HG02610 (cell line): ENCODE results near the gene GASK1A.
"Not testable (repeated sequence)": the region's sequence is repeated elsewhere in the genome, so short reads cannot be mapped to it uniquely, and the experiment has no call there.

ENCODE experiments used
- ATAC-seq: cut with Tn5 transposase; IDR thresholded peaks from one replicate; pipeline ENCODE4 v1.9.1; 2021; ENCODE audit warnings: mild to moderate bottlenecking, moderate library complexity; ENCODE audit not compliant: unreplicated experiment

The GASK1A gene

GRCh38 chr3:43055806-43056770, 77.0 kb downstream of the GASK1A start:
- no peak for ATAC-seq

DNA sequence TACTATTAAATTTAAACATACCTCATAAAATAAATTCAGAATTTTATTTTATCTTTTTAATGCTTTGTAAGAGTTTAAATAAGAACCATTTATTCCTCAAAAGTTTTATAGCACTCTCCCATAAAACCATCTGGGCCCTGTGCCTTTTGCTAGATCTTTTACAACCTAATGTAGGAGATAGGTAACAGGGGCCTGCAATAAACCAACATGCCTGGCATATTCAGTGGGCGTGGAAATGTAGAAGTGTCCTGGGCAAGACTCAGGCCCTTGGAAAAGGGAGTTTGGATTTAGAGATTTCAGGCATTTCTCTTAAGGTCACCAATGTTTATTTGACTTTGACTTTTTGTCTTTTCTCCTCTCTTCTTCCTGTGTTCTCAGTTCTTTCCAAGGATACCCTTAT, 80.3 kb downstream of the GASK1A start:
- no peak for ATAC-seq

DNA sequence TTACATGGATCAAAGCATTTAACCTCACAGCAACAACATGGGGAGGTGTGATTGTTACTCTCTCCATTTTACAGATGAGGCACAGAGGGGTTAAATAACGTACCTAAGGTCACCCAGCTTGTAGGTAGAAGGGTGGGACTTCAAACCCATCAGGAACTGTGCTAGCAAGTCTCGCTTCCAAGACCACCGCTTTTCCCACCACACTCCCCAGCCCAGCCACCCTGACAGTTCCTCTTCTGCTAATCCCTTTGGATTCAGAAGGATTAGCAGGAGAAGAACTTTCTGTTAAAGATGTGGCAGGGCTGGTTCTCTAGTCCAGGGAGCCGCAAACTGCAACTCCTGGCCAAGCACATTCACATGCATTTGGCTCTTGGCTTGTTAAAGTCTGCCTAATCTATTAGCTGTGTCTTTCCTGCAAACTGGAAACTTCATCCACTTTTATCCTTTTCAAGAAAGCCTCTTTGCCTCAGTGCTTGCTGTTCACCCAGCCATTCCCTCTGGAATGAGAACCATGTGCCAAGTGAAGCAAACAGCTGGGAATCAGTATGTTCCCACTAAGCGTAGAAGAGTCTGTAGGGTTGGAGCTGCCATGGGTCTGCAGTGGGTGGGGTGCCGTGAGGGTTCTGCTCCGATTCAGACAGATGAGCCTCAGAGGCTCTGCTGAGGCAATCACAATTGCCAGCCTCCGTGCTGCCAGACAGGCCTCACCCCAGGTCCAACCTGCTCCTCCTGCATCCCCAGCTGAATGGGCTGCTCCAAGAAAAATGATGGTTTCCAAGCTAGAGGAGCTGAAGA, 82.2 kb downstream of the GASK1A start:
- ATAC-seq, result no peak

- ATAC-seq, result no peak
These were observed 83.0 kb downstream of the GASK1A start for GRCh38 chr3:43062040-43062563.

GRCh38 chr3:43062564-43063040, 83.5 kb downstream of the GASK1A start:
- ATAC-seq, result no peak

- no peak for ATAC-seq
These were observed 84.0 kb downstream of the GASK1A start for GRCh38 chr3:43063114-43063513.

GRCh38 chr3:43070670-43071069, 91.6 kb downstream of the GASK1A start:
- ATAC-seq, result not testable (repeated sequence)

- no peak for ATAC-seq
These were observed 92.3 kb downstream of the GASK1A start for GRCh38 chr3:43071313-43071893.

DNA sequence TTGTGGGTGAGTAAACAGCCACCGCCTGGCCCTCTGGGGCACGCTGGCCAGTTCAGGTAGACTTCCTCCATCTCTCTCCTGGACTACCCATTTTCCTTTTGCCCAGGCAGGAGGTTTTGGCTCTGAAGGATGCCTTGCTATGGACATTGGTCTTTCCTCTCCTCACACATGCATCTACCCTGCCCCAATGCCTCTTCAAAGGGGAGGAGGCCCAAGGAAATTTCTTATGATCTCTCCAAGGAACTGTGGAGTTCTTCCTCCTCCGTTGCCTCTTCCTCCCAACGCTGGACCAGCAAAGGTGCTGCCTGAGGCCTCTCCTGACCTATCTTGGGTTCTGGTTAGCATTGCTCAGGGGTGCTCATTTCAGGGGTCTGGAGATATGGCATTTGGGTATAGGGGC, 93.2 kb downstream of the GASK1A start:
- ATAC-seq, result no peak

DNA sequence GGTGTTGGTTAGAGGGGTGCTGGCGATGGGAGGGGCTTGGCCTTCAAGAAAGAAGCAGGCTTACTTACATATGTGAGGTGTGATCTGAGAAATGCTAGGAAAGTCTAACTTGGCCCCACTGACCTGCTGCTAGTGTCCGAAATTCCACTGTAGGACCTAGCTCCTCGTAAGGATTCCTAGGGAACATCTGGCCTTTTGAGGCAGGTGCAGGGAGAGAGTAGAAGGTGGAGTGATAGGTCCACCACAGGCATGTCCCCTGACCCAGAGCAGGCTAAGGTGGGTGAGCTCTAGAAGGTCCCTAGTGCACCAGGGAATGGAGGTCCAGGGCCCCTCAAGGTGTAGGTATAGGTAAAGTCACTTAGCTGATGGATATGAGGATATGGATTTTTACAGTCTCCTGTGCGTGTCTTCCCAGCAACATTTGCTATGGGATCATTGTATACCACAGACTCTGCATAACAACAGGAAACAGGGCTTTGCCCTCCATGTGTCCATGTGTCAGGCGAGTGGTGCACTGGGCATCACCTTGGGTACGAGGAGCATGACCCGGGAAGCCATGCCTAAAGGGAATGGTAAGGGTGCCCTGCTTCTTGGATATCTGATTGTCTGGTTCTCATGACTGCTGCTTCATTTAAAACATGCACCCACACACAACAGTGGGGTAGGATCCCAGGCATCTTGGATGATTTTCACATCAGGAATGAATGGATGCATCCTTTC, 94.2 kb downstream of the GASK1A start:
- ATAC-seq, result no peak

DNA sequence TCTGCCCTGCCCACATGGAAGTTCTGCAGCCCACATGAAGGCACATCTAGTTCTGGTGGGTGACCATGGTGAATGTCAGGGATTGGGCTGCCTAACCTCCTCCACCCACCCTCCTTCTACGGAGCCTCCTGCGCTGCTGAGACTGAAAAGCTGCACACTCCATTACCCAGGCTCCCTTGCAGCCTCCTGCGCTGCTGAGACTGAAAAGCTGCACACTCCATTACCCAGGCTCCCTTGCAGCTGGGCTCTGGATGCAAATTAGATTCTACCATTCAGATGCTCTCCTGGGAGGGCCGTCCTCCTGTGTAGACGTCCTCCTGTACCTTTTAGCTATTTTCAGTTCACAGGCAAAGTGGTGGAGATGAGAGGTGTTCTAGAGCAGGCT, 94.7 kb downstream of the GASK1A start:
- ATAC-seq, result no peak

DNA sequence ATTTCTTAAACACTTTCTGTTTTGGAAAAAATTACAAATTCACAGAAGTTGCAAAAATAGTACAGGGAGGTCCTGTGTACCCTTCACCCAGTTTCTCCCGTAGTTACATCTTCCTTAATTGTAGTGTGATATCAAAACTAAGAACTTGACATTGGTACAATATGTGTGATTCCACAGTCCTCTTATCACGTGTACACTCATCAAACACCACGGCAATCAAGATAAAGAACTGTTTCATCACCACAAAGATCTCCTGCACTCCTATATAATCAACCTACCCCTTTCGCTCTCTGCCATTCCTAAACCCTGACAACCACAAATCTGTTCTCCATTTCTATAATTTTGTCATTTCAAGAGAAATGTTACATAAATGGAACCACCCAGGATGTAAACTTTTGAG, 95.4 kb downstream of the GASK1A start:
- no peak for ATAC-seq

DNA sequence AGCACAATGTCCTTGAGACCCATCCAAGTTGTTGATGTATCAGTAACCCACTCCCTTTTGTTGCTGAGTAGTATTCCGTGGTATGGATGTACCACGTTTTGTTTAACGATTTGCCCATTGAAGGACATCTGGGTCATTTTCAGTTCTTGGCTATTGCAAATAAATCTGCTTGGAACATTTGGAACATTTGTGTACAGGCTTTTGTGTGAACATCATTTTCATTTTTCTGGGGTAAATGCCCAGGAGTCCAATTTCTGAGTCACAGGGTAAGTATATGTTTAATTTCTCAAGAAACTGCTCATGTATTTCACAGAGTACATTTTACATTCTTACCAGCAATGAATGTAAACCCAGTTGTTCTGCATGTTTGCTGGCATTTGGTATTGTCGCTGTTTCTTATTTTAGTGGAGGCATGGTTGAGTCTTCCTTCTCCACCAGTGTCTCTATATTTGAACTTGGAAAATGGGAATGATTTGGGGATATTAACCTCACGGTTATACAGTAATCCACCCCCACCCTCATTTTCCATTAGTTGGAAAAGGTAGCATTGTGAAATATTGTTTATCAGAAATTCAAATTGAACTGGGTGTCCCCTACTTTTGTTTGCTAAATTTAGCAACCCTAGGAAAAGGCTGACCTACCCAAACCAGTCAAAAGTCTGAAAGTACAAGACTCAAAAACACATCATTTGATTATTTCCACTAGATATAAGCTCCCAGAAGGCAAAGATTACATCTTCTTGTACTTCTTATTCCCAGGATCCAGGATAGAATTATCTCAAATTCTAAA, 96.0 kb downstream of the GASK1A start:
- no peak for ATAC-seq

DNA sequence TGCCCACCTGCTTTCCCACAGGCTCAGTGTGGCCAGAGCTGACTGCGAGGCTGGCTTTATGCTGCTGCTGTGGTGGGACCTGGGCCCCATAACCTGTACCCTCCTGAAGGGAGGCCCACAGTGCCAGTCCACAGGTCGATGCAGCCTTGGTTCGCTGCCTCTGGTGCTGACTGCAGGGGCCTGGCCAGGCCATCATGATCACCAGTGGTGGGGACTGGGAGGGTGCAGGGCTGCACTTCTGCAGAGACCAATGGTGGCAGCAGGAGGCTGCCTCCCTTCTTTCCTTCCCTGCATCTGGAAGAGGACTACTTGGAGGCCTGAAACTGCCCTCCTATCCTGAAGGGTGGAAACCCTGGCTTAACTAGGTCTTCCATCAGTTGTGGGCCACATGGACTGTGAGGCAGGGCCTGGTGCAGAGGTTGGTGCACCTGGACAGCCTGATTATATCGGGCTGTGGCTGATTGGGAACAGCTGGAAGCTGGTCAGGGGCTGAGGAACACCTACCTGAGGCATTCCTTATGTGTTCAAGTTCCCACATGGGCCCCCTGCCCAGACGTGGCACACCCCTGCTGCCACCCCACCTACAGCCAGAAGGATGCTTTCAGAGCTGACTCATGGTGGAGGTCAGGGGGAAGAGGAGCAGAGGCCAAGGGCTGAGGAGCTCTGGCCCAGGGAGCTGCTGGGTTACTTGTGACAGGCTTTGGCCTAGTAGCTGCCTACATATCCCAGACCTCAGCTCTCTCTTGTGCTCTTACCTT, 97.0 kb downstream of the GASK1A start:
- no peak for ATAC-seq

DNA sequence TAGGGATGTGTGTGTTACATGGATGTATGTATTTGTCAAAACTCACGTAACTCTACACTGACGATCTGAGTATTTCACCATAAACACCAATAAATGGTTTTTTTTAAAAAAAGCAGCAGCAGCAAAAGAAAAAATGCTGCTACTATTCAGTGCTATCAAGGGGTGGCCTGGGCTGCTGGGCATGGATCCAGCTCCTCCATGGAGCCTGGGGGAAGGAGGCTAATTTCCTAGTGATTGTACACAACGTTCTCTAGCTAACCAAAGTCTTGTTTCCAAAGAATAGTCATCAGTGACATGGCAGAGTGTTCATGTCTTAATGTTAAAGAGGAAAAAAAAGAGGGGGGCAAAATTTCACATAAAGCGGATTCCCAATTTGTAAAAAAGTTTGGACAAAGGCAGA, 97.7 kb downstream of the GASK1A start:
- ATAC-seq, result no peak

DNA sequence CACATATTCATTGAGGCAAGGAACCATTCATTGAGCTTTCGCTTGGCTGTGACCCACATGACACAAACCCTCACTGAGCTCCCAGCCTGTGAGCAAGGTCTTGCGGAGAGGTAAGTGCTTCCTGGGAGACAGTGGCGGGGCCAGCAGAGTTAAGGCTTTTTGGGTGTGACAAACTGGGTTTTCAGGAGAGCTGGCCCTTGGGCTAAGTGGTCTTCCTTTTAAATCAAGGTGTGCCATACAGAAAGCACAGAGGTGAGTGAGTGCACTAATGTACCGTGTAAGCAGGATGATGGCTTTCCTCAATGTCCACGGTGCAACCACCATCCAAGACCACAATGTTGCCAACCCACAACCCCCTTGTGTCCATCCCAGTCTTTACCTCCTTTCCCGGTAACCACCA, 98.2 kb downstream of the GASK1A start:
- ATAC-seq, result no peak

DNA sequence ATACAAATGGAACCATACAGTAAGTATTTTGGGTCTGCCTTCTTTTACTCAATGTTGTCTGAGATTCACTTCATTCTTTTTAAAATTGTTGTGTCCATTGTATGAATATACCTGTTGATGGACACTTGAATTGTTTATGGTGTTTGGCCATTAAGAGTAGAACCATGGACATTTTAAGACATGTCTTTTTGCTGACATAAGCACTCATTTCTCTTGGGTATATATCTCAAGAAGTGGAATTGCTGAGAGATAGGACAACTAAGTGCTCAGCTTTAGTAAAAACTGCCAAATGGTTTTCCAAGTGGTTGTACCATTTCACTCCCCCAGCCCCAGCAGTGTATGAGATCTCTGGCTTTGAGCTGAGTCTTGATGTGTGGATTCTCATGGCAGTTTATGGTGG, 98.6 kb downstream of the GASK1A start:
- ATAC-seq, result no peak

GRCh38 chr3:43079536-43080332, 100.6 kb downstream of the GASK1A start:
- ATAC-seq, result no peak
